Measurements from ENCODE around the gene TFPI. TPM values are rescaled to one million over a fixed set of nuclear protein-coding genes. Genes with fewer than 3 reads are reported as not detected.
"Not testable (repeated sequence)": the region's sequence is repeated elsewhere in the genome, so short reads cannot be mapped to it uniquely, and the experiment has no call there.

TFPI gene
- total RNA-seq, 1 donor from 2014 or later, result 89.7 TPM

DNA sequence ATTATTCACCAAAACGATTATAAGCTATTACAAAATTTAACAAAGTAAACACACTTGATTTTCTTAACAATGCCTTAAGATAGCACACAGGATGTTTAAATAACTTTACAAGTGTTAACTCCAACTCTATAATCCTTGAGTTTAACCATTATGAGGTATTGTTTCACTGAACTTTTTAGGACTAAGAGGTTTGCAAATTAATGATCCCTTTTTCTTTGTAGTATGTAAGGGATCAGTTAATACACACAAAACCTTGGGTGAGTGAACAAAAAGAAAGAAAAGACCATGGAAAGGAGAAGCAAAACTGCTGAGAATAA is 21.5 kb upstream of the TFPI start:
- H3K4me3 Mint-ChIP-seq, result no peak overlapping the region
- H3K27me3 Mint-ChIP-seq (ENCODE audit: low read depth), result no peaks in the 10 kb centered on the region
- H3K9me3 Mint-ChIP-seq, result peaks cover 14% of the 10 kb centered on the region
- TF ChIP-seq, protein P1, sequence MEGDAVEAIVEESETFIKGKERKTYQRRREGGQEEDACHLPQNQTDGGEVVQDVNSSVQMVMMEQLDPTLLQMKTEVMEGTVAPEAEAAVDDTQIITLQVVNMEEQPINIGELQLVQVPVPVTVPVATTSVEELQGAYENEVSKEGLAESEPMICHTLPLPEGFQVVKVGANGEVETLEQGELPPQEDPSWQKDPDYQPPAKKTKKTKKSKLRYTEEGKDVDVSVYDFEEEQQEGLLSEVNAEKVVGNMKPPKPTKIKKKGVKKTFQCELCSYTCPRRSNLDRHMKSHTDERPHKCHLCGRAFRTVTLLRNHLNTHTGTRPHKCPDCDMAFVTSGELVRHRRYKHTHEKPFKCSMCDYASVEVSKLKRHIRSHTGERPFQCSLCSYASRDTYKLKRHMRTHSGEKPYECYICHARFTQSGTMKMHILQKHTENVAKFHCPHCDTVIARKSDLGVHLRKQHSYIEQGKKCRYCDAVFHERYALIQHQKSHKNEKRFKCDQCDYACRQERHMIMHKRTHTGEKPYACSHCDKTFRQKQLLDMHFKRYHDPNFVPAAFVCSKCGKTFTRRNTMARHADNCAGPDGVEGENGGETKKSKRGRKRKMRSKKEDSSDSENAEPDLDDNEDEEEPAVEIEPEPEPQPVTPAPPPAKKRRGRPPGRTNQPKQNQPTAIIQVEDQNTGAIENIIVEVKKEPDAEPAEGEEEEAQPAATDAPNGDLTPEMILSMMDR (IDR thresholded peaks at IDR 0.05; ENCODE audit: unreplicated experiment), result no peak
- peaks cover 16% of the 10 kb centered on the region for H3K36me3 Mint-ChIP-seq
- no peak for DNase-seq (ENCODE audit: low spot score in 2 of 2, unreplicated experiment in 2 of 2)
- peaks cover 28% of the 10 kb centered on the region for H3K4me1 Mint-ChIP-seq
- peak overlapping the region; percentile 68 for H3K27ac Mint-ChIP-seq

DNA sequence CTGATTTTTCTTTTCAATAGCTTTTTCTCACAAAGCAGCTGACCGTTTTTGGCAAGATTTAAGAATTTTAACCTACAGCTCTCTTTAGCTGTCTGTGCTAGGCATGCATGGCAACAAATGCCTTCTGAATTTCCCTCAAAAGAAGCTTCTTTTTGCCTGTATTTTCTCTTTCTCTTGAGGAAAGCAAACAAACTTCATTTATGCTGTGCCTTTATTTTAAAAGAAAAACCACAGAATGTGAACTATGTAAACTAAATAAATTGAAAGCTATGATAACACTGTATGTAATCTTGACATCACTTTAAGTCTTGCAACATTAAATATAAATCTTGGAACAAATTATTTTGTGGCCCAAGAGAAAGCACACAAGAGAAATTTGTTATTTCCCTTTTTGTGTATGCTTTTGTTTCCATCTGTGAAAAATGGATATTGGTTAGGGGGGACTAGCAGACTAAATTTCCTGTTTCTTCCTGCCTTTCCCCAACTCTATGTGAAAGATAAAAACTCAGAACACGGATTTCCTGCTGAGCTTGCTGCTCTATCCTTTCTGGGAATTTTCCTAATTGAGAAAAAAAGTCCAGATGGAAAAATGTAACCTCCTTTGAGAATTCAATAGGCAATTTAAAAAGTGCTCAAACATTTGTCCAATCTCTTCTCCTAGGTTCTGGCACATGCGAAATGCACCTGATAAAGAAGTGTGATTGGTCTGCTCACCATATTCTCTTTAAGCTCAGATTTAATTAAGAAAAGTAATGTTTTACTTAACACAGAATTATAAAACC is 20.9 kb upstream of the TFPI start:
- peaks cover 16% of the 10 kb centered on the region for H3K36me3 Mint-ChIP-seq
- H3K27ac Mint-ChIP-seq, result peak overlapping the region; percentile 68
- no peaks in the 10 kb centered on the region for H3K27me3 Mint-ChIP-seq (ENCODE audit: low read depth)
- H3K9me3 Mint-ChIP-seq, result peaks cover 14% of the 10 kb centered on the region
- DNase-seq (ENCODE audit: low spot score in 2 of 2, unreplicated experiment in 2 of 2), result no peak
- H3K4me1 Mint-ChIP-seq, result peaks cover 26% of the 10 kb centered on the region
- TF ChIP-seq, protein P1 (IDR thresholded peaks at IDR 0.05; ENCODE audit: unreplicated experiment), result no peak
- no peak overlapping the region for H3K4me3 Mint-ChIP-seq

DNA sequence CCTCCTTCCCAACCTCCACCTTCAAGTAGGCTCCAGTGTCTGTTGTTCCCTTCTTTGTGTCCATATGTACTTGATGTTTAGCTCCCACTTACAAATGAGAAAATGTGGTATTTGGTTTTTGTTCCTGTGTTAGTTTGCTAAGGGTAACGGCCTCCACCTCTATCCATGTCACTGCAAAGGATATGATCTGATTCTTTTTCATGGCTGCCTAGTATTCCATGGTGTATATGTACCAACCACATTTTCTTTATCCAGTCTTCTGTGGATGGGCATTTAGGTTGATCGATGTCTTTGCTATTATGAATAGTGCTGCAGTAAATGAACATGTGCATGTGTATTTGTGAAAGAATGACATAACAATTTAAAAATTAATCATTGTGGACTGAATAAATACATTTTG is 19.5 kb upstream of the TFPI start:
- TF ChIP-seq, protein P1 (IDR thresholded peaks at IDR 0.05; ENCODE audit: unreplicated experiment), result no peak
- Mint-ChIP-seq H3K36me3 (peaks cover 16% of the 10 kb centered on the region), H3K27me3 (ENCODE audit: low read depth) (no peaks in the 10 kb centered on the region), H3K4me1 (peaks cover 34% of the 10 kb centered on the region), H3K4me3 (no peak overlapping the region), H3K9me3 (peaks cover 14% of the 10 kb centered on the region), H3K27ac (no peak overlapping the region)
- no peak for DNase-seq (ENCODE audit: low spot score in 2 of 2, unreplicated experiment in 2 of 2)

DNA sequence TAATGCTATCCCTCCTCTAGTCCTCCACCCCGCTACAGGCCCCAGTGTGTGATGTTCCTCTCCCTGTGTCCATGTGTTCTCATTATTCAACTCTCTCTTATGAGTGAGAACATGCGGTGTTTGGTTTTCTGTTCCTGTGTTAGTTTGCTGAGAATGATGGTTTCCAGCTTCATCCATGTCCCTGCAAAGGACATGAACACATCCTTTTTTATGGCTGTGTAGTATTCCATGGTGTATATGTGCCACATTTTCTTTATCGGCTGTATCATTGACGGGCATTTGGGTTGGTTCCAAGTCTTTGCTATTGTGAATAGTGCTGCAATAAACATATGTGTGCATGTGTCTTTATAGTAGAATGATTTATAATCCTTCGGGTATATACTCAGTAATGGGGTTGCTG is 17.8 kb upstream of the TFPI start:
- H3K9me3 Mint-ChIP-seq, result peaks cover 14% of the 10 kb centered on the region
- DNase-seq (ENCODE audit: low spot score in 2 of 2, unreplicated experiment in 2 of 2); H3K27me3 Mint-ChIP-seq (ENCODE audit: low read depth); H3K4me3 Mint-ChIP-seq; H3K27ac Mint-ChIP-seq: not testable (repeated sequence)
- peaks cover 16% of the 10 kb centered on the region for H3K36me3 Mint-ChIP-seq
- peaks cover 34% of the 10 kb centered on the region for H3K4me1 Mint-ChIP-seq

DNA sequence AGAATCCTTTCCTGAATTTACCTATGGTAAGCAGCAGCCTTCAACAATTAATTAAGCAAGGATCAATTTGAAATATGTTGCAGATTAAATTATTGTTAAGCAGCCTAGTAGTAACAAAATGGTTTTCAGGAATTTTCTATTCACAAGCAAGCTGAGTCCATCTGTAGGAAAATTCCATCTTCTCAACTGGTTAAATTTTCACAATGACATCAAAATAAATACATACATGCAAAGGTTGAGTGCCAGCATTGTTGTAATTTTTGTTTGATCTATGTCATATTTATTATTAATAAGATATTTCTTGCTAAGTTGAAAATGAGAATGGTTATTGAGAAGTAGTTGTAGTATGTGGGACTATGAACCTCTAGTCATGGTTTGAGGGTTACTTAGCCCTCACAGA is 15.3 kb upstream of the TFPI start:
- TF ChIP-seq, protein P1 (IDR thresholded peaks at IDR 0.05; ENCODE audit: unreplicated experiment), result no peak
- Mint-ChIP-seq H3K4me1 (peaks cover 21% of the 10 kb centered on the region), H3K27me3 (ENCODE audit: low read depth) (peaks cover 8% of the 10 kb centered on the region), H3K36me3 (peaks cover 16% of the 10 kb centered on the region), H3K4me3 (no peak overlapping the region), H3K9me3 (peaks cover 14% of the 10 kb centered on the region), H3K27ac (no peak overlapping the region)
- no peak for DNase-seq (ENCODE audit: low spot score in 2 of 2, unreplicated experiment in 2 of 2)

DNA sequence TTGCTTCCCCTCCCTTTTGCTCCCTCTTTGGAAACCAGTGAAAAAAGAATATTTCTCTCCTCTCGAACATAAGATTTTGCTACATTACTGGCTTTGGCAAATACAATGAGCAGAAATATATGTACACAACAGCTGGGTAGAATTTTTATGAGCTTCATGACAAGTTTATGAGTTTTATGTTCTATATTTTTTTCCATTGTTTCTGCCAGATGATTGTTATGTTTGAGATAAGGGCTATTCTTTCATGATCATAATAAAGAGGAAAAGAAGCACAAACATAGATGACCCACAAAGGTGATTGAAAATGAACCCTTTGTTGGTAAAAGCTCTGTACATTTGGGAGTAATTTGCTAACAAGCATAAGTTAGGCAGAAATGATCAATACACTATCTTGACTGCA is 14.8 kb upstream of the TFPI start:
- H3K27me3 Mint-ChIP-seq (ENCODE audit: low read depth), result peaks cover 13% of the 10 kb centered on the region
- H3K27ac Mint-ChIP-seq, result no peak overlapping the region
- no peak for DNase-seq (ENCODE audit: low spot score in 2 of 2, unreplicated experiment in 2 of 2)
- peaks cover 16% of the 10 kb centered on the region for H3K36me3 Mint-ChIP-seq
- peaks cover 21% of the 10 kb centered on the region for H3K4me1 Mint-ChIP-seq
- TF ChIP-seq, protein P1 (IDR thresholded peaks at IDR 0.05; ENCODE audit: unreplicated experiment), result no peak
- H3K4me3 Mint-ChIP-seq, result no peak overlapping the region
- H3K9me3 Mint-ChIP-seq, result peaks cover 14% of the 10 kb centered on the region
